ENCODE results near the gene PRKD3. TPM values are rescaled to one million over a fixed set of nuclear protein-coding genes. Genes with fewer than 3 reads are reported as not detected.

PRKD3 gene
- total RNA-seq, 1 donor: 68.0 TPM

- no peak for TF ChIP-seq CTCF (IDR thresholded peaks at IDR 0.05; ENCODE audit: extremely low read depth, low read depth, low read length)
- H4K20me1 ChIP-seq (ENCODE audit: insufficient read depth, low read length): no peaks in the 10 kb centered on the region
- H3K27me3 ChIP-seq (ENCODE audit: insufficient read depth, low read length): no peaks in the 10 kb centered on the region
- no peaks in the 10 kb centered on the region for H3K36me3 ChIP-seq (ENCODE audit: insufficient read depth, low read length)
- no peaks in the 10 kb centered on the region for H3K79me2 ChIP-seq (ENCODE audit: insufficient read depth, low read length)
- no peak overlapping the region for H3K27ac ChIP-seq (ENCODE audit: low read depth, low read length)
- no peaks in the 10 kb centered on the region for H3K4me1 ChIP-seq (ENCODE audit: insufficient read depth, low read length)
- no peaks in the 10 kb centered on the region for H3K9me3 ChIP-seq (ENCODE audit: low read depth, low read length)
- H2AFZ ChIP-seq (ENCODE audit: low read length): no peak overlapping the region
- H3K4me3 ChIP-seq (ENCODE audit: insufficient read depth, low read length): no peak overlapping the region
- DNase-seq (ENCODE audit: insufficient read length, low spot score, missing footprints): no peak
- no peak overlapping the region for H3K4me2 ChIP-seq (ENCODE audit: insufficient read depth, low read length)
Observed at GRCh38 chr2:37333256-37333655, 8.6 kb upstream of the PRKD3 start.

- Histone ChIP-seq H3K4me2 (ENCODE audit: insufficient read depth, low read length) (no peak overlapping the region), H3K27me3 (ENCODE audit: insufficient read depth, low read length) (no peaks in the 10 kb centered on the region), H3K9me3 (ENCODE audit: low read depth, low read length) (no peaks in the 10 kb centered on the region), H3K79me2 (ENCODE audit: insufficient read depth, low read length) (no peaks in the 10 kb centered on the region), H4K20me1 (ENCODE audit: insufficient read depth, low read length) (no peaks in the 10 kb centered on the region), H3K4me1 (ENCODE audit: insufficient read depth, low read length) (no peaks in the 10 kb centered on the region), H2AFZ (ENCODE audit: low read length) (no peak overlapping the region), H3K36me3 (ENCODE audit: insufficient read depth, low read length) (no peaks in the 10 kb centered on the region), H3K4me3 (ENCODE audit: insufficient read depth, low read length) (no peak overlapping the region), H3K27ac (ENCODE audit: low read depth, low read length) (no peak overlapping the region)
- no peak for DNase-seq (ENCODE audit: insufficient read length, low spot score, missing footprints)
- no peak for TF ChIP-seq CTCF (IDR thresholded peaks at IDR 0.05; ENCODE audit: extremely low read depth, low read depth, low read length)
Observed at GRCh38 chr2:37332560-37332959, 7.9 kb upstream of the PRKD3 start.

- Histone ChIP-seq H3K4me3 (ENCODE audit: insufficient read depth, low read length) (no peak overlapping the region), H3K27me3 (ENCODE audit: insufficient read depth, low read length) (no peaks in the 10 kb centered on the region), H3K4me2 (ENCODE audit: insufficient read depth, low read length) (no peak overlapping the region), H2AFZ (ENCODE audit: low read length) (no peak overlapping the region), H4K20me1 (ENCODE audit: insufficient read depth, low read length) (no peaks in the 10 kb centered on the region), H3K36me3 (ENCODE audit: insufficient read depth, low read length) (no peaks in the 10 kb centered on the region), H3K9me3 (ENCODE audit: low read depth, low read length) (no peaks in the 10 kb centered on the region), H3K79me2 (ENCODE audit: insufficient read depth, low read length) (no peaks in the 10 kb centered on the region), H3K4me1 (ENCODE audit: insufficient read depth, low read length) (no peaks in the 10 kb centered on the region), H3K27ac (ENCODE audit: low read depth, low read length) (no peak overlapping the region)
- DNase-seq (ENCODE audit: insufficient read length, low spot score, missing footprints): no peak
- TF ChIP-seq CTCF (IDR thresholded peaks at IDR 0.05; ENCODE audit: extremely low read depth, low read depth, low read length): no peak
Observed at GRCh38 chr2:37330681-37331080, 6.0 kb upstream of the PRKD3 start.

- no peaks in the 10 kb centered on the region for H3K36me3 ChIP-seq (ENCODE audit: insufficient read depth, low read length)
- DNase-seq (ENCODE audit: insufficient read length, low spot score, missing footprints): peak; percentile 68
- peak overlapping the region; percentile 62 for H3K4me2 ChIP-seq (ENCODE audit: insufficient read depth, low read length)
- no peak for TF ChIP-seq CTCF (IDR thresholded peaks at IDR 0.05; ENCODE audit: extremely low read depth, low read depth, low read length)
- H3K4me1 ChIP-seq (ENCODE audit: insufficient read depth, low read length): peaks cover 9% of the 10 kb centered on the region
- H3K4me3 ChIP-seq (ENCODE audit: insufficient read depth, low read length): peak overlapping the region; percentile 38
- no peaks in the 10 kb centered on the region for H3K9me3 ChIP-seq (ENCODE audit: low read depth, low read length)
- H3K27ac ChIP-seq (ENCODE audit: low read depth, low read length): no peak overlapping the region
- no peaks in the 10 kb centered on the region for H3K27me3 ChIP-seq (ENCODE audit: insufficient read depth, low read length)
- H4K20me1 ChIP-seq (ENCODE audit: insufficient read depth, low read length): peaks cover 3% of the 10 kb centered on the region
- H3K79me2 ChIP-seq (ENCODE audit: insufficient read depth, low read length): peaks cover 22% of the 10 kb centered on the region
- peak overlapping the region; percentile 77 for H2AFZ ChIP-seq (ENCODE audit: low read length)
Observed at GRCh38 chr2:37326866-37327634, 2.4 kb upstream of the PRKD3 start.
